HEK293 (cell line): Measurements from ENCODE around the gene KIF25.

Experiments
- CTCF ChIA-PET: fragments of 350-600 bp; formaldehyde crosslinking; extraction: SDS; loops from one replicate; lab custom pipeline; 2021; ENCODE audit warnings: antibody characterized with exemption; lab: Yijun Ruan, JAX
- POLR2A ChIA-PET: fragments of 300-600 bp; formaldehyde crosslinking; extraction: SDS; loops from one replicate; lab custom pipeline; 2020; ENCODE audit warnings: antibody characterized with exemption, inconsistent platforms; lab: Yijun Ruan, JAX
- H3K27ac ChIP-seq: fragments of 200-500 bp; sonication (Bioruptor generic); 2 replicates; pipeline ENCODE4 v1.5.1; 2014; ENCODE audit warnings: low read depth, low read length, control low read depth, inconsistent platforms; ENCODE audit errors: extremely low read depth
- H3K36me3 ChIP-seq, 2 experiments: fragments of 200-500 bp in 1 of 2; sonication (Bioruptor generic) in 1 of 2; 1 replicate in 1 of 2; 2 replicates in 1 of 2; pipeline ENCODE4 v1.5.1; 2014 to 2017; ENCODE audit warnings: inconsistent platforms in 2 of 2, low read length in 2 of 2; ENCODE audit not compliant: control insufficient read depth in 2 of 2, insufficient read depth in 1 of 2
- H3K4me1 ChIP-seq: fragments of 200-500 bp; sonication (Bioruptor generic); 2 replicates; pipeline ENCODE4 v1.5.1; 2014; ENCODE audit warnings: mild to moderate bottlenecking, low read length, inconsistent platforms; ENCODE audit not compliant: control insufficient read depth, insufficient read depth
- H3K4me3 ChIP-seq: 2 replicates; pipeline ENCODE4 v1.5.1; 2011; ENCODE audit warnings: low read depth, mild to moderate bottlenecking, control low read depth, low read length, moderate library complexity
- H3K9me3 ChIP-seq: fragments of 200-500 bp; sonication (Bioruptor generic); 2 replicates; pipeline ENCODE4 v1.5.1; 2014; ENCODE audit warnings: low read depth, low read length, inconsistent platforms; ENCODE audit not compliant: control insufficient read depth, insufficient read depth
- BCL11A ChIP-seq: fragments of 450-650 bp; formaldehyde crosslinking; IDR thresholded peaks from 2 replicates; pipeline ENCODE4 v1.5.1; 2016; ENCODE audit warnings: low read depth, missing biosample characterization, missing genetic modification characterization
- HIC1 ChIP-seq: fragments of 450-650 bp; formaldehyde crosslinking; IDR thresholded peaks from 2 replicates; pipeline ENCODE4 v1.5.1; 2016; ENCODE audit warnings: missing biosample characterization, missing genetic modification characterization
- PATZ1 ChIP-seq: fragments of 450-650 bp; formaldehyde crosslinking; IDR thresholded peaks from 2 replicates; pipeline ENCODE4 v1.5.1; 2016; ENCODE audit warnings: missing biosample characterization, missing genetic modification characterization
- SP7 ChIP-seq: fragments of 450-650 bp; formaldehyde crosslinking; IDR thresholded peaks from 2 replicates; pipeline ENCODE4 v1.5.1; 2016; ENCODE audit warnings: missing biosample characterization, missing genetic modification characterization
- TSHZ1 ChIP-seq: fragments of 450-650 bp; formaldehyde crosslinking; IDR thresholded peaks from 2 replicates; pipeline ENCODE4 v1.5.1; 2016; ENCODE audit warnings: missing biosample characterization, missing genetic modification characterization, borderline replicate concordance
- ZFP3 ChIP-seq: fragments of 450-650 bp; formaldehyde crosslinking; IDR thresholded peaks from 2 replicates; pipeline ENCODE4 v1.5.1; 2016; ENCODE audit warnings: low read depth, missing biosample characterization, missing genetic modification characterization
- ZFP41 ChIP-seq: fragments of 450-650 bp; formaldehyde crosslinking; IDR thresholded peaks from 2 replicates; pipeline ENCODE4 v1.5.1; 2016; ENCODE audit warnings: missing biosample characterization, missing genetic modification characterization, borderline replicate concordance
- ZNF112 ChIP-seq: fragments of 450-650 bp; formaldehyde crosslinking; IDR thresholded peaks from 2 replicates; pipeline ENCODE4 v1.5.0; 2017; ENCODE audit warnings: missing biosample characterization, missing genetic modification characterization
- ZNF19 ChIP-seq: fragments of 450-650 bp; formaldehyde crosslinking; IDR thresholded peaks from 2 replicates; pipeline ENCODE4; 2016; ENCODE audit warnings: missing biosample characterization, missing genetic modification characterization, low read depth
- ZNF221 ChIP-seq: fragments of 450-650 bp; formaldehyde crosslinking; IDR thresholded peaks from 2 replicates; pipeline ENCODE4 v1.5.1; 2017; ENCODE audit warnings: missing biosample characterization, missing genetic modification characterization, borderline replicate concordance
- ZNF223 ChIP-seq: fragments of 450-650 bp; formaldehyde crosslinking; IDR thresholded peaks from 2 replicates; pipeline ENCODE4 v1.5.1; 2016; ENCODE audit warnings: missing biosample characterization, missing genetic modification characterization
- ZNF513 ChIP-seq: fragments of 450-650 bp; IDR thresholded peaks from 2 replicates; pipeline ENCODE4 v1.5.1; 2018; ENCODE audit warnings: missing biosample characterization, missing genetic modification characterization
- ZNF514 ChIP-seq: fragments of 450-650 bp; formaldehyde crosslinking; IDR thresholded peaks from 2 replicates; pipeline ENCODE4 v1.5.1; 2016; ENCODE audit warnings: missing biosample characterization, missing genetic modification characterization
- ZNF645 ChIP-seq: fragments of 450-650 bp; formaldehyde crosslinking; IDR thresholded peaks from 2 replicates; pipeline ENCODE4; 2016; ENCODE audit warnings: missing biosample characterization, missing genetic modification characterization
- ZNF660 ChIP-seq: fragments of 450-650 bp; IDR thresholded peaks from 2 replicates; pipeline ENCODE4 v1.5.1; 2018; ENCODE audit warnings: missing biosample characterization, mild to moderate bottlenecking, missing genetic modification characterization

The KIF25 gene

GRCh38 chr6:167979436-167980139 lies 17.9 kb upstream of the KIF25 start:
- H3K36me3 ChIP-seq = no peaks in the 10 kb centered on the region
- H3K9me3 ChIP-seq = no peaks in the 10 kb centered on the region
- no peak overlapping the region for H3K4me3 ChIP-seq
- H3K4me1 ChIP-seq = no peaks in the 10 kb centered on the region
- CTCF ChIA-PET = interaction anchor here (0.5 to 2.1 kb wide), 3 partner anchors 12 to 1852 kb away, joined by 3 to 8 read pairs (median 3); no protein-coding TSS in a partner anchor
- TF ChIP-seq HIC1 (no peak), ZNF513 (tag by site-specific recombination) (no peak), SP7 (no peak), TSHZ1 (tag by site-specific recombination) (no peak), ZNF223 (tag by site-specific recombination) (no peak), ZNF112 (no peak)
- no peak overlapping the region for H3K27ac ChIP-seq
- POLR2A ChIA-PET = interaction anchor here (0.7 kb wide), 2 partner anchors 16 to 188 kb away, joined by 3 to 5 read pairs; no protein-coding TSS in a partner anchor

- no peak overlapping the region for H3K27ac ChIP-seq
- H3K4me1 ChIP-seq = no peaks in the 10 kb centered on the region
- no peak overlapping the region for H3K4me3 ChIP-seq
- H3K9me3 ChIP-seq = no peaks in the 10 kb centered on the region
- no peak for TF ChIP-seq ZNF660
- no peak for TF ChIP-seq ZNF645 (tag by site-specific recombination)
- no peak for TF ChIP-seq ZFP3 (tag by site-specific recombination)
- no peak for TF ChIP-seq ZNF221 (tag by site-specific recombination)
- no peak for TF ChIP-seq ZNF19 (tag by site-specific recombination)
- TF ChIP-seq ZNF514 (tag by site-specific recombination) = no peak
- no peak for TF ChIP-seq PATZ1 (tag by site-specific recombination)
- no peak for TF ChIP-seq ZFP41 (tag by site-specific recombination)
- TF ChIP-seq BCL11A (tag by site-specific recombination) = no peak
- TF ChIP-seq, all 188 proteins: peak for 0
- ChIA-PET POLR2A (no interaction called here), CTCF (interaction anchor here (2.1 kb wide), 1 partner anchor 13 kb away, joined by 8 read pairs; no protein-coding TSS in a partner anchor)
- no peaks in the 10 kb centered on the region for H3K36me3 ChIP-seq
Observed at GRCh38 chr6:167980911-167981580, 16.4 kb upstream of the KIF25 start.
